ENCODE results near the gene PROZ. TPM values are rescaled to one million over a fixed set of nuclear protein-coding genes. Genes with fewer than 3 reads are reported as not detected.

Gene PROZ
- total RNA-seq, 1 experiment from 2014 or later: not detected

DNA sequence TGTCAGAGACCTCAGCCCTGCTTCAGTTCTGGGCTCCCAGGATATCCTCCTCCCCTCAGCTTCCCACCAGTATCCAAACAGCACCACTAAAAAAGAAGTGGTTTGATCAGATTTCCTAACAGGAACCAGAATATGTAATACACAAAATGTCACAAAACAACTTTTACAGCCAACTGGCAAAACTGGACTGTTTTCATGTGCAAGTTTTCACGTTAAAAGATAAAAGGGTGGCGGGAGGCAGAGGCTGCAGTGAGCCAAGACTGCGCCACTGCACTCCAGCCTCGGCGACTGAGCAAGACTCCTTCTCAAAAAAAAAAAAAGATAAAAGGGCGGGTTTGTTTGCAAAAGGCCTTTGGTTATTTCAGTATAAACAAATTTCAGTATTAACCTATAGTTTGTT, 36.9 kb downstream of the PROZ start:
- peaks cover 55 to 79% of the 10 kb centered on the region in 2 experiments for H3K36me3 ChIP-seq (ENCODE audit: control insufficient read depth in 1 of 2, insufficient read depth in 2 of 2, low read length in 2 of 2)

DNA sequence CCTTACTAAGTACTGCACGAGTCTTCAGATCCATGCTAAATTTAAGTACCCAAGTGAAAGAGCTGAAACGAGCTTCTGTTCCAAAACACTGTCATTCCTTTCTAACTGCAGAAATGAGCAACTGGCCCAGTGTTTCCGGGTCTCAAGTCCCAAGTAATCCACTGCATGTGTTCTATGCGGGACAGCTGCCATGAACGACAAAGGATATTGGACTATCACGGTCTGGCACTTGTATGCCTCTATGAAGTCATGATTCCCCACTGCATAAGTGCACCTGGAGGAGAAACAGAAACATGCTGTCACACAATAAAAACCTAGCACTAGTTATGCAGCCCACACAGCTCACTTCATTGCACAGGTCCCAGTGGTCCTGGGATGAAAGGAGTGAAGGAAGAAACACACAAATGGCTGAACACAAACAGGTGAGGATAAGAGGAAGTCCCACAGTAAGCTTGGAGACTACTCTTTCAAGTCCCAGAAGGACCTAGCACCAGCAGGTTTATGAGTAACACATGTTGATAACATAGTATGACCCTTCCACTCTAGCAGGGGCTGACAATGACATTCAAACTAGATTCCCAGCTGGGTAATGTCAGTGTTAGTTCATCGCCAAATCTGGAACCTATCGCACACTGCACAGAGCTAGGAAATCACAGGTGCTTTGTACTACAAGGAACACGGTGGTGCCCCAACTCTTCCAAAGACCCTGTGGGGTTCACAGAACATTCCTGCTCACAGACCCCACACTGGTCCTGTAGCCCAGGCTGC, 38.7 kb downstream of the PROZ start:
- no peaks in the 10 kb centered on the region for H3K9me3 ChIP-seq (ENCODE audit: control insufficient read depth in 1 of 2, insufficient read depth in 1 of 2, low read depth in 1 of 2, low read length in 2 of 2)
- BruUV-seq (replicated peaks): no TSS peak
- H3K79me2 ChIP-seq (ENCODE audit: insufficient read depth, low read length): peaks cover 52% of the 10 kb centered on the region
- H4K20me1 ChIP-seq (ENCODE audit: insufficient read depth): peaks cover 2% of the 10 kb centered on the region; the same call in 1 of the 2 replicates
- no peaks in the 10 kb centered on the region for H3K27me3 ChIP-seq (ENCODE audit: insufficient read depth, low read length)
- intact Hi-C loops (cut with micrococcal nuclease): no loop called here
- CTCF ChIA-PET: no interaction called here
- no peak overlapping the region for H3K9ac ChIP-seq (ENCODE audit: low read length)
- H3K36me3 ChIP-seq (ENCODE audit: control insufficient read depth in 1 of 2, insufficient read depth in 2 of 2, low read length in 2 of 2): peaks cover 47 to 68% of the 10 kb centered on the region in 2 experiments
- no peak overlapping the region for H2AFZ ChIP-seq (ENCODE audit: low read depth, low read length, poor library complexity, severe bottlenecking)
- POLR2A ChIA-PET: no interaction called here
- RAD21 ChIA-PET (ENCODE audit: low non-redundant PET in 1 of 2, low total read pairs in 2 of 2, uncharacterized antibody in 2 of 2, unreplicated experiment in 2 of 2): no interaction called here
- DNase-seq (ENCODE audit: low read depth, low spot score) (no peak), ATAC-seq (no peak)
- no peak overlapping the region for H3K4me3 ChIP-seq (replicated peaks in 1 of 2; ENCODE audit: low read depth in 1 of 2, low read length in 2 of 2)
- TF ChIP-seq TCF7L2 (IDR thresholded peaks at IDR 0.05; ENCODE audit: borderline replicate concordance, extremely low read depth, insufficient read depth, insufficient read length): no peak
- TF ChIP-seq, protein P1, sequence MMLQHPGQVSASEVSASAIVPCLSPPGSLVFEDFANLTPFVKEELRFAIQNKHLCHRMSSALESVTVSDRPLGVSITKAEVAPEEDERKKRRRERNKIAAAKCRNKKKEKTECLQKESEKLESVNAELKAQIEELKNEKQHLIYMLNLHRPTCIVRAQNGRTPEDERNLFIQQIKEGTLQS (IDR thresholded peaks at IDR 0.05): no peak
- no peak for TF ChIP-seq CTCF (IDR thresholded peaks at IDR 0.05 in 2 of 3, conservative IDR thresholded peaks at IDR 0.05 in 1 of 3; ENCODE audit: borderline replicate concordance in 1 of 3, insufficient read depth in 1 of 3, low read depth in 2 of 3, low read length in 2 of 3)
- TF ChIP-seq EZH2phosphoT487 (IDR thresholded peaks at IDR 0.05; ENCODE audit: borderline replicate concordance): no peak
- TF ChIP-seq CBX3 (IDR thresholded peaks at IDR 0.05; ENCODE audit: low read depth): no peak
- no peak for TF ChIP-seq CEBPB (IDR thresholded peaks at IDR 0.05; ENCODE audit: low read depth)
- TF ChIP-seq JUND (IDR thresholded peaks at IDR 0.05): no peak
- TF ChIP-seq EGR1 (IDR thresholded peaks at IDR 0.05; ENCODE audit: low read depth): no peak
- TF ChIP-seq ZFX (IDR thresholded peaks at IDR 0.05): no peak
- TF ChIP-seq SRF (IDR thresholded peaks at IDR 0.05; ENCODE audit: low read depth): no peak
- no peak for TF ChIP-seq POLR2A (IDR thresholded peaks at IDR 0.05; ENCODE audit: borderline replicate concordance, extremely low read depth, insufficient read depth, insufficient read length)
- no peak overlapping the region for H3K27ac ChIP-seq (ENCODE audit: low read depth, low read length)
- no peaks in the 10 kb centered on the region for H3K4me1 ChIP-seq (ENCODE audit: control insufficient read depth in 1 of 2, insufficient read depth in 2 of 2, low read length in 2 of 2)
- H3K4me2 ChIP-seq (ENCODE audit: low read length): no peak overlapping the region
- H3K9me2 ChIP-seq (ENCODE audit: insufficient read depth): no peaks in the 10 kb centered on the region

More for the DNA sequence above, 36.9 kb downstream of the PROZ start:
- Histone ChIP-seq H3K79me2 (ENCODE audit: insufficient read depth, low read length) (peaks cover 41% of the 10 kb centered on the region), H3K27ac (ENCODE audit: low read depth, low read length) (no peak overlapping the region), H3K9ac (ENCODE audit: low read length) (no peak overlapping the region), H2AFZ (ENCODE audit: low read depth, low read length, poor library complexity, severe bottlenecking) (no peak overlapping the region), H3K9me3 (ENCODE audit: control insufficient read depth in 1 of 2, insufficient read depth in 1 of 2, low read depth in 1 of 2, low read length in 2 of 2) (no peaks in the 10 kb centered on the region), H3K4me3 (replicated peaks in 1 of 2; ENCODE audit: low read depth in 1 of 2, low read length in 2 of 2) (no peak overlapping the region), H3K9me2 (ENCODE audit: insufficient read depth) (no peaks in the 10 kb centered on the region), H3K27me3 (ENCODE audit: insufficient read depth, low read length) (no peaks in the 10 kb centered on the region), H3K4me1 (ENCODE audit: control insufficient read depth in 1 of 2, insufficient read depth in 2 of 2, low read length in 2 of 2) (no peaks in the 10 kb centered on the region), H3K4me2 (ENCODE audit: low read length) (no peak overlapping the region), H4K20me1 (ENCODE audit: insufficient read depth) (no peaks in the 10 kb centered on the region; the same call in 1 of the 2 replicates)
- RAD21 ChIA-PET (ENCODE audit: low non-redundant PET in 1 of 2, low total read pairs in 2 of 2, uncharacterized antibody in 2 of 2, unreplicated experiment in 2 of 2): no interaction called here
- ATAC-seq: no peak
- no peak for DNase-seq (ENCODE audit: low read depth, low spot score)
- CTCF ChIA-PET: no interaction called here
- POLR2A ChIA-PET: no interaction called here
- intact Hi-C loops (cut with micrococcal nuclease): no loop called here
- no TSS peak for BruUV-seq (replicated peaks)
- TF ChIP-seq CEBPB (IDR thresholded peaks at IDR 0.05; ENCODE audit: low read depth) (no peak), POLR2AphosphoS5 (IDR thresholded peaks at IDR 0.05; ENCODE audit: low read depth, low read length) (no peak), EZH2 (IDR thresholded peaks at IDR 0.05) (no peak), TCF7L2 (IDR thresholded peaks at IDR 0.05; ENCODE audit: borderline replicate concordance, extremely low read depth, insufficient read depth, insufficient read length) (no peak)

Measured in HCT116 (cell line).